SJSA1 (cell line): Measurements from ENCODE around the gene TAAR2. TPM values are rescaled to one million over a fixed set of nuclear protein-coding genes. Genes with fewer than 3 reads are reported as not detected.

Experiments used
- total RNA-seq: library from RNA; depleted of rRNA; stranded (reverse); fragments of >200 nt; shearing (Covaris generic); gene quantifications from 2 replicates; pipeline ENCODE4 v1.2.3, GENCODE V29; 2014; rRNA removed

Gene TAAR2
- total RNA-seq, 1 experiment from 2014 or later, result not detected

Other genes starting within 250 kb of the TAAR2 start
- 24.8 and 37.3 TPM in 2 replicates for gene MOXD1, start 222.8 kb downstream of the TAAR2 start, total RNA-seq
- 28.2 and 33.1 TPM in 2 replicates for gene STX7, start 111.2 kb downstream of the TAAR2 start, total RNA-seq
- not detected in 2 replicates for gene TAAR9, start 86.0 kb downstream of the TAAR2 start, total RNA-seq
- not detected in 2 replicates for gene TAAR8, start 71.6 kb downstream of the TAAR2 start, total RNA-seq
- gene TAAR6, start 54.0 kb downstream of the TAAR2 start, total RNA-seq, result not detected in 2 replicates
- not detected in 2 replicates for gene TAAR5, start 34.5 kb downstream of the TAAR2 start, total RNA-seq
- gene TAAR1, start 34.9 kb upstream of the TAAR2 start, total RNA-seq, result not detected in 2 replicates
- not detected in 2 replicates for gene VNN1, start 89.8 kb upstream of the TAAR2 start, total RNA-seq
- 0.38 and 1.00 TPM in 2 replicates for gene VNN2, start 133.6 kb upstream of the TAAR2 start, total RNA-seq
- 4.2 and 4.3 TPM in 2 replicates for gene SLC18B1, start 174.4 kb upstream of the TAAR2 start, total RNA-seq
- 1,665 and 2,029 TPM in 2 replicates for gene RPS12, start 190.3 kb upstream of the TAAR2 start, total RNA-seq